Parathyroid adenoma (tissue), 2 donors: Measurements from ENCODE around the gene SH2D1B.
"Not testable (repeated sequence)": the region's sequence is repeated elsewhere in the genome, so short reads cannot be mapped to it uniquely, and the experiment has no call there.

Source experiments
- H2AFZ ChIP-seq: fragments of 300-600 bp; sonication (generic); one replicate; pipeline ENCODE4 v1.7.0; 2017; ENCODE audit warnings: antibody characterized with exemption, mild to moderate bottlenecking
- H3K27ac ChIP-seq: fragments of 300-600 bp; sonication (generic); one replicate; pipeline ENCODE4 v1.7.0; 2017
- H3K27me3 ChIP-seq: fragments of 300-600 bp; sonication (generic); one replicate; pipeline ENCODE4 v1.7.0; 2017; ENCODE audit warnings: low read length; ENCODE audit not compliant: control insufficient read depth, insufficient read depth
- H3K36me3 ChIP-seq: fragments of 300-600 bp; sonication (generic); one replicate; pipeline ENCODE4 v1.7.0; 2017; ENCODE audit warnings: low read length; ENCODE audit not compliant: control insufficient read depth, insufficient read depth
- H3K4me1 ChIP-seq: fragments of 300-600 bp; sonication (generic); one replicate; pipeline ENCODE4 v1.7.0; 2017; ENCODE audit warnings: control low read depth
- H3K4me2 ChIP-seq: fragments of 300-600 bp; sonication (generic); one replicate; pipeline ENCODE4 v1.7.0; 2017; ENCODE audit warnings: low read length
- H3K4me3 ChIP-seq: fragments of 300-600 bp; sonication (generic); one replicate; pipeline ENCODE4 v1.7.0; 2017; ENCODE audit warnings: low read depth, low read length
- H3K79me2 ChIP-seq: fragments of 300-600 bp; sonication (generic); one replicate; pipeline ENCODE4 v1.7.0; 2017; ENCODE audit warnings: control low read depth
- H3K9ac ChIP-seq: fragments of 300-600 bp; sonication (generic); one replicate; pipeline ENCODE4 v1.7.0; 2017; ENCODE audit warnings: mild to moderate bottlenecking
- H3K9me3 ChIP-seq: fragments of 300-600 bp; sonication (generic); one replicate; pipeline ENCODE4 v1.7.0; 2017; ENCODE audit warnings: low read length; ENCODE audit not compliant: control insufficient read depth
- CTCF ChIP-seq: fragments of 300-600 bp; sonication (generic); IDR thresholded peaks from one replicate; pipeline ENCODE4 v1.7.0; 2017; ENCODE audit warnings: antibody characterized with exemption, mild to moderate bottlenecking
- donor health status: primary hyperparathyroidism.

The SH2D1B gene

GRCh38 chr1:162353702-162354101 is 58.2 kb downstream of the SH2D1B start:
- no peak overlapping the region for H3K4me2 ChIP-seq
- no peak for TF ChIP-seq CTCF
- H3K36me3 ChIP-seq: no peaks in the 10 kb centered on the region
- H2AFZ ChIP-seq: no peak overlapping the region
- H3K4me1 ChIP-seq: no peaks in the 10 kb centered on the region
- H3K9me3 ChIP-seq: no peaks in the 10 kb centered on the region
- H3K79me2 ChIP-seq: no peaks in the 10 kb centered on the region
- H3K27me3 ChIP-seq: no peaks in the 10 kb centered on the region
- no peak overlapping the region for H3K4me3 ChIP-seq
- H3K27ac ChIP-seq: no peak overlapping the region
- H3K9ac ChIP-seq: no peak overlapping the region

GRCh38 chr1:162353078-162353477 is 58.9 kb downstream of the SH2D1B start:
- Histone ChIP-seq H3K4me3 (no peak overlapping the region), H3K4me1 (no peaks in the 10 kb centered on the region), H3K27me3 (no peaks in the 10 kb centered on the region), H3K9me3 (no peaks in the 10 kb centered on the region), H3K9ac (no peak overlapping the region), H3K36me3 (no peaks in the 10 kb centered on the region), H3K4me2 (no peak overlapping the region), H2AFZ (no peak overlapping the region), H3K79me2 (no peaks in the 10 kb centered on the region), H3K27ac (no peak overlapping the region)
- no peak for TF ChIP-seq CTCF

GRCh38 chr1:162351874-162352273 is 60.1 kb downstream of the SH2D1B start:
- H3K4me3 ChIP-seq, H3K79me2 ChIP-seq, H3K4me1 ChIP-seq, H3K27me3 ChIP-seq, H3K27ac ChIP-seq, H3K4me2 ChIP-seq, H2AFZ ChIP-seq, H3K9me3 ChIP-seq, H3K9ac ChIP-seq, H3K36me3 ChIP-seq: not testable (repeated sequence)

- no peaks in the 10 kb centered on the region for H3K36me3 ChIP-seq
- H3K9ac ChIP-seq: no peak overlapping the region
- no peak overlapping the region for H3K27ac ChIP-seq
- H3K4me3 ChIP-seq: no peak overlapping the region
- H3K79me2 ChIP-seq: no peaks in the 10 kb centered on the region
- no peaks in the 10 kb centered on the region for H3K9me3 ChIP-seq
- H3K27me3 ChIP-seq: no peaks in the 10 kb centered on the region
- no peak for TF ChIP-seq CTCF
- no peaks in the 10 kb centered on the region for H3K4me1 ChIP-seq
- no peak overlapping the region for H3K4me2 ChIP-seq
- H2AFZ ChIP-seq: no peak overlapping the region
Measured at GRCh38 chr1:162351246-162351842, 60.6 kb downstream of the SH2D1B start.

- TF ChIP-seq CTCF: no peak
- Histone ChIP-seq H3K4me3 (no peak overlapping the region), H3K27ac (no peak overlapping the region), H3K79me2 (no peaks in the 10 kb centered on the region), H3K27me3 (no peaks in the 10 kb centered on the region), H3K9ac (no peak overlapping the region), H3K36me3 (no peaks in the 10 kb centered on the region), H3K9me3 (no peaks in the 10 kb centered on the region), H2AFZ (no peak overlapping the region), H3K4me1 (no peaks in the 10 kb centered on the region), H3K4me2 (no peak overlapping the region)
Measured at GRCh38 chr1:162349635-162350330, 62.2 kb downstream of the SH2D1B start.
